Measurements from ENCODE around the gene SAXO2. TPM values are rescaled to one million over a fixed set of nuclear protein-coding genes. Genes with fewer than 3 reads are reported as not detected.
"Not testable (repeated sequence)": the region's sequence is repeated elsewhere in the genome, so short reads cannot be mapped to it uniquely, and the experiment has no call there.

SAXO2 gene
- total and polyA plus RNA-seq, 7 donors = 0.23 to 4.8 (median 1.2) TPM; not detected in 1

DNA sequence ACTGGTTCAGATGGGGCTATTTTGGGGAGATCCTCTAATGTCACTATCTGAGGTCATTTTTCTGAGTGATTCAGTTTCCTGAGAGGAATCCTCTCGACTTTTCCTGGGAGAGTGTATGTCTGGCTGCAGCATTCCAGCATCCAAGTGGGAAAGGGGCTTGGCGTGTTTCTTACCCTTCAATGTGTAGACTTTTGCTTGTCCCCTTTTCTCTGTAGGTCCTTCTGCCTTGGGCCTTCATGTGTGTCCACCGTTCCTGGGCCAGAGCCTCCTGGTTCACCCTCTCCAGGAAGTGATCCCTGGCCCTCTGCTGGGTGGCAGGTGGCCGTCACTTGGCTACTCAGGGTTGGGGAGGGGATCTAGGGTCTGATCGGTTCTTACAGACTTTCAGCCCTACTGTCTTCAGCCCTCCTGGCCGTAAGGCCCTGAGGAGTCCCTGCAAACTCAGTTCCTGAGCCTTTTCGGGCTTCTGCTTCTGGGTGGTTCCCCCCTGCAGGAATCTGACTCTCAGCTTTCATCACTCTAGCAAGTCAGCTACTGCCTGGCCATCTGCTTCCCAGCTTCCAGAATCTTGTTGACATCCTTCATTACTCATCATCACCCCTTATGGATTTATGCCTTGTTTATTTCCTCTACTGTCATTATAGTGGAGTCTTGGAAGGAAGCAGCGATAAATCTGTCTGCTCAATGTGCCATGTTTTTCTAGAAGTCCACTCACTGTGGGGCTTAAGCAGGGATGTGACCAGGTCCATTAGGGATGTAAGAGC, 50.1 kb downstream of the SAXO2 start:
- H3K27ac ChIP-seq = no peak overlapping the region
- H3K4me1 ChIP-seq = no peaks in the 10 kb centered on the region
- no peaks in the 10 kb centered on the region for H3K27me3 ChIP-seq
- intact Hi-C loops (cut with DNase I) = no loop called here
- no peaks in the 10 kb centered on the region for H3K36me3 ChIP-seq
- no peak overlapping the region for H3K4me3 ChIP-seq
- peak; percentile 50 for DNase-seq
- 79 to 81% methylated on average over 7 to 8 of the region's 8 CpGs for WGBS, 2 donors
- no peak for TF ChIP-seq POLR2AphosphoS5 (IDR thresholded peaks at IDR 0.05)
- H3K9me3 ChIP-seq = peaks cover 0 to 3% (median 0%) of the 10 kb centered on the region in 4 donors

DNA sequence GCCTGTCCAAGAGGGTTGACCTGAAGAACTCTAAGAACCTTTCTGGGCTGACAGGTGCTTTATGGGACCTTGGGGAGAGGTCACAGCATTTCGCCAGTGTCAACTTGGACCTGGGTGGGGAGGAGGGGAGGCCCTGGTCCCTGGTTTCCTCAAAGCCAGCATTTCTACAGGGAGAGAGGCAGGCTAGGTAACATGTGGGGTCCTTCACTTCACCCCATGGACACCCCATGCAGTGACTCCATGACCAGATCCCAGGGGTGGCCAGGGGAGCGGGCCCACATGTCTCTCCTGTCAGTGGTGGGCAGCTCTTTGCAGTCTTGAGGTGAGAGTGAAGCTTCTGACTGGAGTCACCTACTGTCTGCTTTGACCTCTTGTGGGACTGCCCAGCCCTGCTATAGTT, 50.8 kb downstream of the SAXO2 start:
- TF ChIP-seq POLR2A (IDR thresholded peaks at IDR 0.05) = no peak
- no peak for TF ChIP-seq POLR2AphosphoS5 (IDR thresholded peaks at IDR 0.05)
- TF ChIP-seq CTCF (IDR thresholded peaks at IDR 0.05) = no peak
- no peak for TF ChIP-seq EP300 (IDR thresholded peaks at IDR 0.05)
- whole genome bisulfite sequencing, 2 donors = 94 to 95% methylated on average over 2 of the region's 2 CpGs
- Histone ChIP-seq H3K4me1 (no peaks in the 10 kb centered on the region), H3K4me3 (no peak overlapping the region), H3K36me3 (no peaks in the 10 kb centered on the region), H3K9me3 (peaks cover 0 to 3% (median 0%) of the 10 kb centered on the region in 4 donors), H3K27ac (no peak overlapping the region), H3K27me3 (no peaks in the 10 kb centered on the region)
- intact Hi-C loops (cut with DNase I) = no loop called here
- peak; percentile 34 for DNase-seq

- H3K4me1 ChIP-seq; H3K27ac ChIP-seq; intact Hi-C loops (cut with DNase I); H3K9me3 ChIP-seq; H3K4me3 ChIP-seq; H3K36me3 ChIP-seq; H3K27me3 ChIP-seq: not testable (repeated sequence)
- peak; percentile 47 for DNase-seq
- 87 to 88% methylated on average over 21 of the region's 21 CpGs for WGBS, 2 donors
Measured at GRCh38 chr15:82313951-82314768, 51.5 kb downstream of the SAXO2 start.

DNA sequence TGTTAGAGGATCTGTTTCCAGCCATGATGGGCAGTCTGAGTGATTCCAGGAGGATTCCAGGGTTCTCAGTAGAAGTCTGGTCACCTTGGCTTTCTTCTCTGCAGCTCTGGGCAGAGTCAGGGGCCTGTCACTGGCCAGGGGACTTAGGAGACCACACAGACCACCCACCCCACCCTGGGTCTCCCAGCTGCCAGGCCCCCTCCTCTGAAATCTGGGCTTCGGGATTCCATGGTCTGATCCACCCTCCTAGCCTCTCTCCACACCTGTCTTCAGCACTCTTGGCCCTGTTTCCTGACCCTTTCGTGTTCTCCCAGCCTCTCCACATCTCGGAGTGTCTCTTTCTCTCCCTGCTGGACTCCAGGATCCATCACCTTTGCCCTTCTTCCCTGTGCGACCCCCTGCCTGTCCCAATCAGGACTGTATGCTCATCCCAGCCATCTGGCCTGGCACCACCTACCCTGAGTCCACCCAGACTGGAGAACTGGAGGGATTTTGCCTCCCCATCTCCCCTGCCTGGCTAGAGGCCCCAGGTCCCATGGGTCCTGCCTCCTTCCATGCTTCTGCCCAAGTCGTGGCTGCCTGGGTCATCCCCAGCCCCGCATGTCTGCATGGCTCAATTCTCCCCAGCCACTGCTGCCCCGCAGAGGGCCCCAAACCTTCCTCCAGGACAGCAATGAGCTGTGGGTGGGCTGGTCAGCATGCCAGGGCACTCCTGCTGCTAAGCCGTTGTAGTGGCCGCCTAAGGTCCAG, 52.3 kb downstream of the SAXO2 start:
- no peak for TF ChIP-seq CTCF (IDR thresholded peaks at IDR 0.05)
- TF ChIP-seq EP300 (IDR thresholded peaks at IDR 0.05) = no peak
- TF ChIP-seq POLR2A (IDR thresholded peaks at IDR 0.05) = no peak
- no peak for TF ChIP-seq POLR2AphosphoS5 (IDR thresholded peaks at IDR 0.05)
- peak; percentile 48 for DNase-seq
- 87 to 92% methylated on average over 9 of the region's 9 CpGs for WGBS, 2 donors

DNA sequence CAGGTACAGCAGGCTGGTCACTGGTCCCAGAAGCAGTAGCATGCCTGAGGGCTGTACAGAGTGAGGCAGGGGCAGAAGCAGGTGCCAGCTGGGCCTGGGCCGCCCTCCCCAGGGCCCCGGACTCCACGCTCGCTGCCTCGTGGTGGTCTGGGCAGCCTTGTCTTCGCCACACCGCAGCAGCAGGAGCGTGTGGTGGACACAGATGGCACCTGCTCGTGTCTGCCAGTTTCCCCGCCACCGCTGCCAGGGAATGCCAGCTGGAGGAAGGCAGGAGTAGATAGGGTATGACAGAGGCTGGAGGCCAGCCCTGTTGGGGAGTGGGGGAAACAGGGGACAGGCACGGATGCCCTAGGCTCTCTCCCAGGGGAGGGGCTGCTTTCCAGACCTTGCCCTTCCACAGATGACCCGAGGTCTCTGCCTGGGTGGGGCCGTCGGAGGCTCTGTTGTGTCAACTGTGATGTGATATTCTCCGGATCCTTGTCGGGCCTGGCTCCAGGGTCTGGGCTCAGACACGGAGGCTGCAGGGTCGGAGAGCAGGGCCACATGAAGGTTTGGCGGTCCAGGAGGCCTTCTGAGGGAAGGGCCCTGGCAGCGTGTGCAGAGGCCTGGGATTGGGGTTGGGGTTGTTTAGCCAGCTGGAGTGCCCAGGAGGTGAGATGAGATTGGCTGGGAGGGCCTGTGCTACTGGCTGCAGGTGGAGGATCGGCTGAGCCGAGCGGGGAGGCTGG, 53.1 kb downstream of the SAXO2 start:
- WGBS, 2 donors = 87 to 91% methylated on average over 24 of the region's 24 CpGs
- DNase-seq = no peak

More for the DNA sequence above, 52.3 kb downstream of the SAXO2 start:
- Histone ChIP-seq H3K27ac (no peak overlapping the region), H3K4me3 (no peak overlapping the region), H3K9me3 (peaks cover 0 to 3% (median 0%) of the 10 kb centered on the region in 4 donors), H3K4me1 (no peaks in the 10 kb centered on the region), H3K36me3 (no peaks in the 10 kb centered on the region), H3K27me3 (no peaks in the 10 kb centered on the region)
- intact Hi-C loops (cut with DNase I) = no loop called here

GRCh38 chr15:82316247-82317090, 53.9 kb downstream of the SAXO2 start:
- H3K36me3 ChIP-seq; intact Hi-C loops (cut with DNase I); H3K27ac ChIP-seq; H3K4me3 ChIP-seq; H3K9me3 ChIP-seq; H3K27me3 ChIP-seq; H3K4me1 ChIP-seq: not testable (repeated sequence)
- WGBS, 2 donors = 92 to 93% methylated on average over 23 of the region's 23 CpGs
- peak; percentile 55 for DNase-seq

More for the DNA sequence above, 53.1 kb downstream of the SAXO2 start:
- intact Hi-C loops (cut with DNase I) = no loop called here
- H3K4me1 ChIP-seq = no peaks in the 10 kb centered on the region
- TF ChIP-seq POLR2A (IDR thresholded peaks at IDR 0.05) (no peak), EP300 (IDR thresholded peaks at IDR 0.05) (no peak), CTCF (IDR thresholded peaks at IDR 0.05) (no peak), POLR2AphosphoS5 (IDR thresholded peaks at IDR 0.05) (no peak)
- H3K27ac ChIP-seq = no peak overlapping the region
- no peak overlapping the region for H3K4me3 ChIP-seq
- no peaks in the 10 kb centered on the region for H3K9me3 ChIP-seq
- H3K36me3 ChIP-seq = no peaks in the 10 kb centered on the region
- no peaks in the 10 kb centered on the region for H3K27me3 ChIP-seq

Measured in sigmoid colon (tissue), 7 donors.